Measurements from ENCODE around the gene BANF1. TPM values are rescaled to one million over a fixed set of nuclear protein-coding genes. Genes with fewer than 3 reads are reported as not detected.
"Not testable (repeated sequence)": the region's sequence is repeated elsewhere in the genome, so short reads cannot be mapped to it uniquely, and the experiment has no call there.

The BANF1 gene
- total RNA-seq, 1 donor from 2014 or later, result 163 TPM

DNA sequence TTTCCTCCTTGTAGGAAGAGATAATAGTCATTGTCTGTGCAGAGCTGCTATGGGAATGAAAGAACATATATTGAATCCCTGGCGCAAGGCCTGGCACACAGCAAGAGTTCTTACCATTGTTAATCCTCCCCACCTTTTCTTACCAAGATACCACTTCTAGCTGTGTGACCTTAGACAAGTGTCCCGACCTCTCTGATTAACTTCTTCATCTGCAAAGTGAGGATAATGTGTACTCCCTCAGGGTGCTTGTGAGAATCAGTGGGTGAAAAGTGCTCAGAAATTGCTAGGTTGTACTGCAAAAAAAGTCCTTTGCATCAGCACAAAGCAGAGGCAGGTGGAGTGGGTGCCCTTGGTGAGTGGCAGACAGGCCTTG lies 5.8 kb downstream of the BANF1 start:
- Mint-ChIP-seq H3K27me3 (ENCODE audit: unreplicated experiment) (peaks cover 15% of the 10 kb centered on the region), H3K4me1 (ENCODE audit: unreplicated experiment) (peaks cover 17% of the 10 kb centered on the region), H3K4me3 (ENCODE audit: unreplicated experiment) (no peak overlapping the region), H3K27ac (ENCODE audit: unreplicated experiment) (no peak overlapping the region), H3K36me3 (ENCODE audit: low read depth, unreplicated experiment) (no peaks in the 10 kb centered on the region), H3K9me3 (ENCODE audit: unreplicated experiment) (no peaks in the 10 kb centered on the region)
- TF ChIP-seq, protein P1, sequence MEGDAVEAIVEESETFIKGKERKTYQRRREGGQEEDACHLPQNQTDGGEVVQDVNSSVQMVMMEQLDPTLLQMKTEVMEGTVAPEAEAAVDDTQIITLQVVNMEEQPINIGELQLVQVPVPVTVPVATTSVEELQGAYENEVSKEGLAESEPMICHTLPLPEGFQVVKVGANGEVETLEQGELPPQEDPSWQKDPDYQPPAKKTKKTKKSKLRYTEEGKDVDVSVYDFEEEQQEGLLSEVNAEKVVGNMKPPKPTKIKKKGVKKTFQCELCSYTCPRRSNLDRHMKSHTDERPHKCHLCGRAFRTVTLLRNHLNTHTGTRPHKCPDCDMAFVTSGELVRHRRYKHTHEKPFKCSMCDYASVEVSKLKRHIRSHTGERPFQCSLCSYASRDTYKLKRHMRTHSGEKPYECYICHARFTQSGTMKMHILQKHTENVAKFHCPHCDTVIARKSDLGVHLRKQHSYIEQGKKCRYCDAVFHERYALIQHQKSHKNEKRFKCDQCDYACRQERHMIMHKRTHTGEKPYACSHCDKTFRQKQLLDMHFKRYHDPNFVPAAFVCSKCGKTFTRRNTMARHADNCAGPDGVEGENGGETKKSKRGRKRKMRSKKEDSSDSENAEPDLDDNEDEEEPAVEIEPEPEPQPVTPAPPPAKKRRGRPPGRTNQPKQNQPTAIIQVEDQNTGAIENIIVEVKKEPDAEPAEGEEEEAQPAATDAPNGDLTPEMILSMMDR (IDR thresholded peaks at IDR 0.05; ENCODE audit: unreplicated experiment), result no peak
- DNase-seq (ENCODE audit: low spot score), result no peak

DNA sequence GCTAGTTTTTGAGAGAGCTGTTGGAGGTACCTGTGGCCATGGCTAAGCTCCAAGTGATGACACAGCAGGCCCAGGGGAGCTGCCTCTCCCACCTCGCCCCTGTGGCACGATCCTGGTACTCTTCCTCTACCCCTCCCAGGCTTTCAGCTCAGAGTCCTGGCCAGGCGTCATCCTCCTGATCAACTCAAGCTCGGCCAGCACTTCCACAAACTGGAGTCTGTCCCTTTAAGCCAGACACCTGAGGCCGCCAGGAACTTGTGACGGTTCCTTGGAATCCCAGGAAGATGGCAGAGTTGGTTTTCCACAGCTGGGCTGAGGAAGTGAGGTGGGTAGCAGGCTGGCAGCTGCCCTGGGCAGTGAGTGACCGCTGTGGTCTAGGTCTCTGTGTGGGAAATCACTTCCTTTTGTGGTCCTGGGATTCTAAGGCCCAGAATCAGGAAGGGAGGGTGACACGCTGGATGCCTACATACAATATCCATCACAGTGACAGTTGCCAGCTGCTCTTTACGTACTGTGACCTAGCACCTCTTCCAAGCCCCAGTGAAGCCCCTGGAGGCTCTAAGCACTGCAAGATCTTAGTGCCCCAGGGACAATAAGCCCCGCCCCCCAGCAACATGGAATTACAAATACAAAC lies 6.3 kb downstream of the BANF1 start:
- Mint-ChIP-seq H3K4me1 (ENCODE audit: unreplicated experiment) (peaks cover 12% of the 10 kb centered on the region), H3K4me3 (ENCODE audit: unreplicated experiment) (no peak overlapping the region), H3K9me3 (ENCODE audit: unreplicated experiment) (no peaks in the 10 kb centered on the region), H3K27ac (ENCODE audit: unreplicated experiment) (no peak overlapping the region), H3K36me3 (ENCODE audit: low read depth, unreplicated experiment) (no peaks in the 10 kb centered on the region), H3K27me3 (ENCODE audit: unreplicated experiment) (peaks cover 11% of the 10 kb centered on the region)
- TF ChIP-seq, protein P1 (IDR thresholded peaks at IDR 0.05; ENCODE audit: unreplicated experiment), result no peak
- no peak for DNase-seq (ENCODE audit: low spot score)

GRCh38 chr11:66010036-66010435 lies 7.7 kb downstream of the BANF1 start:
- peak overlapping the region; percentile 42 for H3K4me3 Mint-ChIP-seq (ENCODE audit: unreplicated experiment)
- DNase-seq (ENCODE audit: low spot score); H3K36me3 Mint-ChIP-seq (ENCODE audit: low read depth, unreplicated experiment); H3K9me3 Mint-ChIP-seq (ENCODE audit: unreplicated experiment): not testable (repeated sequence)
- H3K27ac Mint-ChIP-seq (ENCODE audit: unreplicated experiment), result peak overlapping the region; percentile 42
- H3K4me1 Mint-ChIP-seq (ENCODE audit: unreplicated experiment), result peaks cover 12% of the 10 kb centered on the region
- H3K27me3 Mint-ChIP-seq (ENCODE audit: unreplicated experiment), result peaks cover 13% of the 10 kb centered on the region

GRCh38 chr11:66011239-66011784 lies 9.0 kb downstream of the BANF1 start:
- Mint-ChIP-seq H3K4me1 (ENCODE audit: unreplicated experiment) (peaks cover 12% of the 10 kb centered on the region), H3K27me3 (ENCODE audit: unreplicated experiment) (peaks cover 13% of the 10 kb centered on the region)
- no peak for DNase-seq (ENCODE audit: low spot score)

GRCh38 chr11:66011785-66012303 lies 9.5 kb downstream of the BANF1 start, which contains the start of gene CST6:
TSS of gene CST6 (plus strand) at chr11:66012008. CDS start at chr11:66012045, 37 bp downstream.
- no peaks in the 10 kb centered on the region for H3K9me3 Mint-ChIP-seq (ENCODE audit: unreplicated experiment)
- no peak for DNase-seq (ENCODE audit: low spot score)

More at GRCh38 chr11:66011239-66011784, 9.0 kb downstream of the BANF1 start:
- H3K9me3 Mint-ChIP-seq (ENCODE audit: unreplicated experiment), result no peaks in the 10 kb centered on the region
- TF ChIP-seq, protein P1 (IDR thresholded peaks at IDR 0.05; ENCODE audit: unreplicated experiment), result no peak
- no peak overlapping the region for H3K4me3 Mint-ChIP-seq (ENCODE audit: unreplicated experiment)
- H3K27ac Mint-ChIP-seq (ENCODE audit: unreplicated experiment), result no peak overlapping the region
- peaks cover 4% of the 10 kb centered on the region for H3K36me3 Mint-ChIP-seq (ENCODE audit: low read depth, unreplicated experiment)

More at GRCh38 chr11:66011785-66012303, 9.5 kb downstream of the BANF1 start, which contains the start of gene CST6:
- no peak within 1 kb of the TSS for H3K27ac Mint-ChIP-seq (ENCODE audit: unreplicated experiment)
- H3K36me3 Mint-ChIP-seq (ENCODE audit: low read depth, unreplicated experiment), result peaks cover 4% of the 10 kb centered on the region
- TF ChIP-seq, protein P1 (IDR thresholded peaks at IDR 0.05; ENCODE audit: unreplicated experiment), result no peak
- peaks cover 12% of the 10 kb centered on the region for H3K4me1 Mint-ChIP-seq (ENCODE audit: unreplicated experiment)
- no peak within 1 kb of the TSS for H3K4me3 Mint-ChIP-seq (ENCODE audit: unreplicated experiment)
- H3K27me3 Mint-ChIP-seq (ENCODE audit: unreplicated experiment), result peaks cover 16% of the 10 kb centered on the region
